Measurements from ENCODE around the gene MAGI2. TPM values are rescaled to one million over a fixed set of nuclear protein-coding genes. Genes with fewer than 3 reads are reported as not detected.

MAGI2 gene
- total RNA-seq, 1 experiment from 2014 or later = 0.07 TPM

- intact Hi-C loops (cut with micrococcal nuclease) = no loop called here
- no peaks in the 10 kb centered on the region for H3K4me1 Mint-ChIP-seq (ENCODE audit: insufficient read depth, unreplicated experiment)
- H3K27me3 Mint-ChIP-seq (ENCODE audit: insufficient read depth, unreplicated experiment) = peaks cover 57% of the 10 kb centered on the region
- no peak overlapping the region for H3K27ac Mint-ChIP-seq (ENCODE audit: low read depth, unreplicated experiment)
- no peak overlapping the region for H3K4me3 Mint-ChIP-seq (ENCODE audit: unreplicated experiment)
- CTCF ChIA-PET = no interaction called here
- POLR2A ChIA-PET = no interaction called here
- H3K36me3 Mint-ChIP-seq (ENCODE audit: insufficient read depth, unreplicated experiment) = no peaks in the 10 kb centered on the region
- TF ChIP-seq, protein P1, sequence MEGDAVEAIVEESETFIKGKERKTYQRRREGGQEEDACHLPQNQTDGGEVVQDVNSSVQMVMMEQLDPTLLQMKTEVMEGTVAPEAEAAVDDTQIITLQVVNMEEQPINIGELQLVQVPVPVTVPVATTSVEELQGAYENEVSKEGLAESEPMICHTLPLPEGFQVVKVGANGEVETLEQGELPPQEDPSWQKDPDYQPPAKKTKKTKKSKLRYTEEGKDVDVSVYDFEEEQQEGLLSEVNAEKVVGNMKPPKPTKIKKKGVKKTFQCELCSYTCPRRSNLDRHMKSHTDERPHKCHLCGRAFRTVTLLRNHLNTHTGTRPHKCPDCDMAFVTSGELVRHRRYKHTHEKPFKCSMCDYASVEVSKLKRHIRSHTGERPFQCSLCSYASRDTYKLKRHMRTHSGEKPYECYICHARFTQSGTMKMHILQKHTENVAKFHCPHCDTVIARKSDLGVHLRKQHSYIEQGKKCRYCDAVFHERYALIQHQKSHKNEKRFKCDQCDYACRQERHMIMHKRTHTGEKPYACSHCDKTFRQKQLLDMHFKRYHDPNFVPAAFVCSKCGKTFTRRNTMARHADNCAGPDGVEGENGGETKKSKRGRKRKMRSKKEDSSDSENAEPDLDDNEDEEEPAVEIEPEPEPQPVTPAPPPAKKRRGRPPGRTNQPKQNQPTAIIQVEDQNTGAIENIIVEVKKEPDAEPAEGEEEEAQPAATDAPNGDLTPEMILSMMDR (IDR thresholded peaks at IDR 0.05; ENCODE audit: unreplicated experiment) = no peak
- no TSS peak for BruUV-seq (replicated peaks)
- DNase-seq (ENCODE audit: unreplicated experiment) = no peak
- no peaks in the 10 kb centered on the region for H3K9me3 Mint-ChIP-seq (ENCODE audit: unreplicated experiment)
Observed at GRCh38 chr7:78576236-78576635, 877.2 kb downstream of the MAGI2 start.

GRCh38 chr7:78571292-78571691, 882.2 kb downstream of the MAGI2 start:
- no peak overlapping the region for H3K27ac Mint-ChIP-seq (ENCODE audit: low read depth, unreplicated experiment)
- no peaks in the 10 kb centered on the region for H3K36me3 Mint-ChIP-seq (ENCODE audit: insufficient read depth, unreplicated experiment)
- H3K4me1 Mint-ChIP-seq (ENCODE audit: insufficient read depth, unreplicated experiment) = no peaks in the 10 kb centered on the region
- intact Hi-C loops (cut with micrococcal nuclease) = no loop called here
- peaks cover 49% of the 10 kb centered on the region for H3K27me3 Mint-ChIP-seq (ENCODE audit: insufficient read depth, unreplicated experiment)
- H3K9me3 Mint-ChIP-seq (ENCODE audit: unreplicated experiment) = no peaks in the 10 kb centered on the region
- no TSS peak for BruUV-seq (replicated peaks)
- ChIA-PET POLR2A (no interaction called here), CTCF (no interaction called here)
- DNase-seq (ENCODE audit: unreplicated experiment) = no peak
- H3K4me3 Mint-ChIP-seq (ENCODE audit: unreplicated experiment) = no peak overlapping the region
- TF ChIP-seq, protein P1 (IDR thresholded peaks at IDR 0.05; ENCODE audit: unreplicated experiment) = no peak

DNA sequence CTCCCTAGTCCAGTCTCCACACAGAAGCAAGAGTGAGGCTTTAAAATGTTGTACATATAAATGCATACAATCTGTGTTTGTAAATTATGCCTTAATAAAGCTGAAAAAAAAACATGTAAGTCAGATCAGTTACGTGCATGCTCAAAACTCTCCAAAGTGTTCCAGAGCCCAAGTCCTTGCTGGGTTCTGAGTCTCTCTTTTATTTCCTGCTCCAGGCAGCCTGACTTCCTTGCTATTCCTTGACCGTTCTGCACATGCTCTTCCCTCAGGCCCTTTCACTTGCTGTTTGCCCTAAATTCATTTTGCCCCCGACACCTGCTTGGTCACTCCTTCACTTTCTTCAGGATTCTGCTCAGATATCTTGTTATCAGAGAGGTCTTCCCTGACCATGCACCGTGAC, 884.8 kb downstream of the MAGI2 start:
- intact Hi-C loops (cut with micrococcal nuclease) = no loop called here
- TF ChIP-seq, protein P1 (IDR thresholded peaks at IDR 0.05; ENCODE audit: unreplicated experiment) = no peak
- H3K9me3 Mint-ChIP-seq (ENCODE audit: unreplicated experiment) = no peaks in the 10 kb centered on the region
- ChIA-PET CTCF (interaction anchor here (0.5 kb wide), 1 partner anchor 20 kb away, joined by 5 read pairs; no protein-coding TSS in a partner anchor), POLR2A (no interaction called here)
- H3K36me3 Mint-ChIP-seq (ENCODE audit: insufficient read depth, unreplicated experiment) = no peaks in the 10 kb centered on the region
- peaks cover 33% of the 10 kb centered on the region for H3K27me3 Mint-ChIP-seq (ENCODE audit: insufficient read depth, unreplicated experiment)
- H3K4me3 Mint-ChIP-seq (ENCODE audit: unreplicated experiment) = no peak overlapping the region
- BruUV-seq (replicated peaks) = no TSS peak
- DNase-seq (ENCODE audit: unreplicated experiment) = no peak
- no peak overlapping the region for H3K27ac Mint-ChIP-seq (ENCODE audit: low read depth, unreplicated experiment)
- H3K4me1 Mint-ChIP-seq (ENCODE audit: insufficient read depth, unreplicated experiment) = no peaks in the 10 kb centered on the region

- DNase-seq (ENCODE audit: unreplicated experiment) = no peak
- no TSS peak for BruUV-seq (replicated peaks)
- intact Hi-C loops (cut with micrococcal nuclease) = no loop called here
- Mint-ChIP-seq H3K36me3 (ENCODE audit: insufficient read depth, unreplicated experiment) (no peaks in the 10 kb centered on the region), H3K9me3 (ENCODE audit: unreplicated experiment) (no peaks in the 10 kb centered on the region), H3K4me1 (ENCODE audit: insufficient read depth, unreplicated experiment) (no peaks in the 10 kb centered on the region), H3K4me3 (ENCODE audit: unreplicated experiment) (no peak overlapping the region), H3K27me3 (ENCODE audit: insufficient read depth, unreplicated experiment) (peaks cover 33% of the 10 kb centered on the region), H3K27ac (ENCODE audit: low read depth, unreplicated experiment) (no peak overlapping the region)
- ChIA-PET POLR2A (no interaction called here), CTCF (interaction anchor here (0.6 to 1.0 kb wide), 3 partner anchors 52 to 383 kb away, joined by 3 to 5 read pairs (median 4); no protein-coding TSS in a partner anchor)
- TF ChIP-seq, protein P1 (IDR thresholded peaks at IDR 0.05; ENCODE audit: unreplicated experiment) = no peak
Observed at GRCh38 chr7:78567836-78568235, 885.6 kb downstream of the MAGI2 start.

All from MCF 10A (cell line).